GM12873 (cell line): ENCODE results near the gene HOXA5.

ENCODE experiments used
- TF ChIP-seq, protein P1 (sequence below): IDR thresholded peaks from 2 replicates; pipeline ENCODE4 v1.5.1; 2012; ENCODE audit warnings: low read depth, mild to moderate bottlenecking, moderate library complexity, low read length, control low read depth; ENCODE audit not compliant: insufficient read depth; ENCODE audit errors: missing control alignments

HOXA5 gene

DNA sequence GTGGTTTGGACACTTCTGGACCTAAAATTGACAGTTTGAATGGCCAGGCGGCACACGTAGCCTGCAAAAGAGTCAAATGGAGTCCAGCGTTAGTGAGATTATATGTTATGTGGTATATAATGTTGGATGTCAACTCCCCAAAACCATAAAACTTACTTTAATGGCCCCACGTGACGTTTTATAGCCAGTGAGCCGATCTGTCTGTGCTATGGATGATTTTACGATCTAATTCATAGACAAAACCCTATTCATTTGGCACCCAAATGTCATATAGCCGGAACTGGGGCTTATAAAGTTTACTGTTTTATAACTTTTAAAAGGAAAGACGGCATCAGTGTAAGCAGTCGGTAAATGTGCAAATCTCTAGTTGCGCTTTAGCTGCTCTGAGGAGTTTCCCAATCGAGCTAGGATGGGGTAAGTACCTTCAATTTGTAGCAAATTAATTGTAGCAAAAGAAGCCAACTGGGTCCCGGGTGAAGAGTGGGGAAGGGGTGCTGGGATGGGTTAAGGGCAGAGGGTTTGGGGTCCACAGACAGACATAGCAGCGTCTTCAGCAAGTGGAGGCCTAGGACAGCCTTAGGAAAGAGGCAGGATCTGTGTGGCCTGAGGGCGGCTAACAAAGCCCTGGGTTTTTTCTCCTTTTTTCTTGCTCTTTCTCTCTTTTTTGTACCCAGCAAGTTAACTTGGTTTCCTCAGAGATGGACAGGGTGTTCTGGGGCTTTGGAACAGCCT lies 3.2 kb downstream of the HOXA5 start:
- TF ChIP-seq, protein P1, sequence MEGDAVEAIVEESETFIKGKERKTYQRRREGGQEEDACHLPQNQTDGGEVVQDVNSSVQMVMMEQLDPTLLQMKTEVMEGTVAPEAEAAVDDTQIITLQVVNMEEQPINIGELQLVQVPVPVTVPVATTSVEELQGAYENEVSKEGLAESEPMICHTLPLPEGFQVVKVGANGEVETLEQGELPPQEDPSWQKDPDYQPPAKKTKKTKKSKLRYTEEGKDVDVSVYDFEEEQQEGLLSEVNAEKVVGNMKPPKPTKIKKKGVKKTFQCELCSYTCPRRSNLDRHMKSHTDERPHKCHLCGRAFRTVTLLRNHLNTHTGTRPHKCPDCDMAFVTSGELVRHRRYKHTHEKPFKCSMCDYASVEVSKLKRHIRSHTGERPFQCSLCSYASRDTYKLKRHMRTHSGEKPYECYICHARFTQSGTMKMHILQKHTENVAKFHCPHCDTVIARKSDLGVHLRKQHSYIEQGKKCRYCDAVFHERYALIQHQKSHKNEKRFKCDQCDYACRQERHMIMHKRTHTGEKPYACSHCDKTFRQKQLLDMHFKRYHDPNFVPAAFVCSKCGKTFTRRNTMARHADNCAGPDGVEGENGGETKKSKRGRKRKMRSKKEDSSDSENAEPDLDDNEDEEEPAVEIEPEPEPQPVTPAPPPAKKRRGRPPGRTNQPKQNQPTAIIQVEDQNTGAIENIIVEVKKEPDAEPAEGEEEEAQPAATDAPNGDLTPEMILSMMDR = no peak

- TF ChIP-seq, protein P1 = no peak
Observed at GRCh38 chr7:27139334-27140125, 4.0 kb downstream of the HOXA5 start.

- TF ChIP-seq, protein P1 = no peak
Observed at GRCh38 chr7:27138985-27139333, 4.5 kb downstream of the HOXA5 start.

DNA sequence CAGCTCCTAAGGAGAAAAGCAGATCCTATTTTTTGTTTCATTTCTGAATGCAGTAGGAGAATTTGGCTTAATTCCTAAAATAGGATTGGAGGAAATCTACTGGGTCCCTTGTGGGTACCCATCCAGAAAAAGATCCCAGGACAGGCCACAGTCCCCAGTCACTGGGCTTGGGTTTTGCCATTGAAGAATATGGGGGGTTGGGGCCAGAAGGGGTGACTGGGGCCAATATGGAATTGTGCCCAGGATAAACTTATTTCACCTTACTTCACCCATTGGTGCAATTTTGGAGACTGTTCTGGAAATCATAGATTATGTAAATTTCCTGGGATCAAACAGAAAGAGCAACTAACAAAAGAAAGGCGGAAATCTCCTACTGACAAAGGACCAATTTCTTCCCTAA lies 5.0 kb downstream of the HOXA5 start:
- TF ChIP-seq, protein P1 = no peak

DNA sequence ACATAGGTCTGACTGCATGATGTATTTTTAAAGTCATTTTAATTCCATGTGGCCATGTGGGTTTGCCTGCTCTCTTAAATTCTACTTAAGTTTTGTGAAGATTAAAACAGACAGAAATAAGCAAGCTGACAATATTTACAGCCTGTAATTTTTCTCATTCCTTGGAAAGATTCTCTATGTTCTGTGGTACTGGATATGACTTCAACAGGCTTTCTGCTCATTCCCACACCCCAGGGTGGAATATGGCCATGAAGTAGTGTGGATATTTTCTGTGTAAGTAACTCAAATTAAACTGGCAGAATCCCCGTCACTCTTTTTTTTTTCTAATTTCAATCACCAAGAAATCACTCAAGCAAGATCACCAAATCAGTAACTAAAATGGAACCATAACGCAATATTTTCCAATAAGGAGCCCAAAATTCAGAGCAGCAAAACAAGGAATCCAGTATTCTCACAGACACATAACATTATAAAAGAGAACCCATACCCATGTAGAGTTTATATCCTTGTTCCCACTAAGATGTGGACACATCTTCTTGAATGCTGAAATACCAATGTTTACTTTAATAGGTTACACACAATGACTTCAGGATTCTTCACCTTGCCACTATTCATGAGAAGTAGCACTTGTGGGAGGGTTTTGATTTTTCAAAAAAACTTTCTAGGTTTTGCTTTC lies 5.7 kb downstream of the HOXA5 start:
- TF ChIP-seq, protein P1 = no peak

DNA sequence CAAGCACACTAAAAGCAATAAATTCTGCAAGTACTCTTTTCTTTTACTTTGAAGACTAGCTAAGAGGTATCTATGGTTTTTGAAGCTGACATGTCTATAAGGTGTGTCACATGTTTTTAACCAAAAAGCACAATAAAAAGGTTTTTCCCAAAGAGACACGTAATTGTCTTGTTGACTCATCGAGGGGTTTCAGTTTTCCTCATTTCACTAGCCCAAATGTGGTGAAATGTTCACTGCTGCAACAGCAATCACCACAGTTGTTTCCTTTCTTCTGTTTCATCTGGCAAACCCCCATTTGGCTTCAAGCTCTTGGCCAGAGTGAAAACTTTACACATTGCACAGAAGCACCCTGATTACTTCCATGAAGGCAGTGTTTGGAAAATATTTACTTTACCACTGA lies 9.1 kb downstream of the HOXA5 start:
- TF ChIP-seq, protein P1 = no peak
